Measurements from ENCODE around the gene ABCA10.

The ABCA10 gene

DNA sequence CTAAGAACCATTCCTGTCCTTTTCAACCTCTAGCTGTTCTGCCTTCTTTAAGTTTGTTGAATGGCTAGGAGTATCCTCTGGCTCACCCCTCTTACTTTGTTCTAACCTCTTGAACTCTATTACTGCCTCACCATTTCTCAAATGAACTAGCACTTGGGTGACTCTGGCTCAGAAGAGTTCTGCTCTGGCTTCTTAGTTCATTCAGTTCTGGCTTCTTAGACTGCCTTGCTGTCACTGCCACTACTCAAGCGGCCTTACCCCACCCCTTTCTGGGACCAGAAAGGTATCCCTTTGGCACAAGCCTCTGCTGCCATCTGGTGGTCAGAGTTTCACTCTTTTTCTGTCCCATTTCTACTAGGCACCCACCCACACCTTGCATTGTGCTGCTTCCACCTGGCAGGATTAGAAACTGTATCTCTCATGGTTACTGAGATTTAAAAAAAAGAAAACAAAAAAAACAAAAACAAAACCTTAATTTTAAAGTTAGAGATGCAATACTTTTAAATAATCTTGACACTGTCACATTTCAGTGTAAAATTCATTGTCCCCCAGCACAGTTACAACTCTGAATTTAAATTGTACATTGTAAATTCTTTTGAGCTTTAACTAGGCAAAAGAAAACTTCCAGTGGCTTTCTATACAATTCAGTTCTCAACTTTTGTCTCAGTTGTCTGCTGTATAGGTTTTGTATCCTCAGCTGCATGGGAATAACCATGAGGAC is 6.9 kb upstream of the ABCA10 start:
- H3K27me3 ChIP-seq: no peaks in the 10 kb centered on the region
- no peaks in the 10 kb centered on the region for H3K9me3 ChIP-seq
- peak; percentile 84 for DNase-seq
- H3K4me1 ChIP-seq: no peaks in the 10 kb centered on the region
- no peaks in the 10 kb centered on the region for H3K36me3 ChIP-seq
- TF ChIP-seq, protein P1, sequence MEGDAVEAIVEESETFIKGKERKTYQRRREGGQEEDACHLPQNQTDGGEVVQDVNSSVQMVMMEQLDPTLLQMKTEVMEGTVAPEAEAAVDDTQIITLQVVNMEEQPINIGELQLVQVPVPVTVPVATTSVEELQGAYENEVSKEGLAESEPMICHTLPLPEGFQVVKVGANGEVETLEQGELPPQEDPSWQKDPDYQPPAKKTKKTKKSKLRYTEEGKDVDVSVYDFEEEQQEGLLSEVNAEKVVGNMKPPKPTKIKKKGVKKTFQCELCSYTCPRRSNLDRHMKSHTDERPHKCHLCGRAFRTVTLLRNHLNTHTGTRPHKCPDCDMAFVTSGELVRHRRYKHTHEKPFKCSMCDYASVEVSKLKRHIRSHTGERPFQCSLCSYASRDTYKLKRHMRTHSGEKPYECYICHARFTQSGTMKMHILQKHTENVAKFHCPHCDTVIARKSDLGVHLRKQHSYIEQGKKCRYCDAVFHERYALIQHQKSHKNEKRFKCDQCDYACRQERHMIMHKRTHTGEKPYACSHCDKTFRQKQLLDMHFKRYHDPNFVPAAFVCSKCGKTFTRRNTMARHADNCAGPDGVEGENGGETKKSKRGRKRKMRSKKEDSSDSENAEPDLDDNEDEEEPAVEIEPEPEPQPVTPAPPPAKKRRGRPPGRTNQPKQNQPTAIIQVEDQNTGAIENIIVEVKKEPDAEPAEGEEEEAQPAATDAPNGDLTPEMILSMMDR (IDR thresholded peaks at IDR 0.05; ENCODE audit: low read depth, low read length): peak; percentile 88
- no peak overlapping the region for H3K4me3 ChIP-seq (ENCODE audit: low read depth, low read length)

DNA sequence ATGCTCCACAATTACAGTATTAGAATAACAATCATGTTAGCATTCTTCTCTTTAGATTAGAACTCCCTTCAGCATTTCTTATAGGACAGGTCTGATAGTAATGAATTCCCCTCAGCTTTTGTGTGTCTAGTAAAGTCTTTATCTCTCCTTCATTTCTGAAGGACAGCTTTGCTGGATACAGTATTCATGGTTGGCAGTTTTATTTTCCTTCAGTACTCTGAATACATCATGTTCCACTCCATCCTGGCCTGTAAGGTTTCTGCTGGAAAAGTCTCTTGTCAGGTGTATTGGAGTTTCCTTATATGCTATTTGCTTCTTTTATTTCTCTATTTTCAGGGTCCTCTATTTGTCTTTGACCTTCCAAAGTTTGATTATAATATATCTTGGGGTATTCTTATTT is 4.0 kb upstream of the ABCA10 start:
- H3K4me1 ChIP-seq: no peaks in the 10 kb centered on the region
- H3K9me3 ChIP-seq: no peaks in the 10 kb centered on the region
- DNase-seq: no peak
- no peak overlapping the region for H3K4me3 ChIP-seq (ENCODE audit: low read depth, low read length)
- H3K27me3 ChIP-seq: no peaks in the 10 kb centered on the region; the same call in 1 of the 2 replicates
- TF ChIP-seq, protein P1 (IDR thresholded peaks at IDR 0.05; ENCODE audit: low read depth, low read length): no peak
- no peaks in the 10 kb centered on the region for H3K36me3 ChIP-seq

DNA sequence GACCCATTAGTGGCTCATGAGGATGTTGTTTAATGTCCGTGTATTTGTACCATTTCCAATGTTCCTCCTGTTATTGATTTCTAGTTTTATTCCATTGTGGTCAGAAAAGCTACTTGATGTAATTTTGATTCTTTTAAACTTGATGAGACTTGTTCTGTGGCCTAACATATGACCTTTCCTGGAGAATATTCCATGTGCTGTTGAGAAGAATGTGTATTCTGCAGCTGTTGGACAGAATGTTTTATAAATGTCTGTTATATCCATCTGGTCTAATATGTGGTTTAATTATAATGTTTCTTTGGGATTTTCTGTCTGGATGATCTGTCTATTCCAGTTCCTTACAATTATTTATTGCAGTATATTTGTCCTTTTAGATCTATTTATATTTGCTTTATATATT is 2.9 kb upstream of the ABCA10 start:
- Histone ChIP-seq H3K27me3 (no peaks in the 10 kb centered on the region; the same call in 1 of the 2 replicates), H3K36me3 (no peaks in the 10 kb centered on the region), H3K4me1 (no peaks in the 10 kb centered on the region), H3K4me3 (ENCODE audit: low read depth, low read length) (no peak overlapping the region), H3K9me3 (no peaks in the 10 kb centered on the region)
- DNase-seq: no peak
- TF ChIP-seq, protein P1 (IDR thresholded peaks at IDR 0.05; ENCODE audit: low read depth, low read length): no peak

DNA sequence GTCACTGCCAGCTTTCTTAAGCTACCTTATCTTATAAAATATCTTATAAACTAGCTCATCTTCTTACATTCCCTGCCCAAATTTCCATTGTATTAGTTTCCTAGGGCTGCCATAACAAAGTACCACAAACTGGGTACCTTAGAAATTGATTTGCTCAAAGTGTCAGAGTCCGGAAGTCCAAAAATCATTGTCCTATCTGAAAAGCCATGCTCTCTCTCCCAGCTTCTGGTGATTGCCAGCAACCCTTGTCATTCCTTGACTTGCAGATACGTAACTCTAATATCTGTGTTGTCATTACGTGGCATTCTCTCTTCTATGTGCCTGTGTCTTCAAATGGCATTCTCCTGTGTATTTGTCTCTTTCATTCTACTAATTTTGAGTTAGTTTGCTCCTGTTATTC is 2.3 kb upstream of the ABCA10 start:
- Histone ChIP-seq H3K4me3 (ENCODE audit: low read depth, low read length) (no peak overlapping the region), H3K27me3 (peaks cover under 1% of the 10 kb centered on the region; the same call in 1 of the 2 replicates), H3K4me1 (no peaks in the 10 kb centered on the region), H3K9me3 (no peaks in the 10 kb centered on the region), H3K36me3 (no peaks in the 10 kb centered on the region)
- TF ChIP-seq, protein P1 (IDR thresholded peaks at IDR 0.05; ENCODE audit: low read depth, low read length): no peak
- no peak for DNase-seq

DNA sequence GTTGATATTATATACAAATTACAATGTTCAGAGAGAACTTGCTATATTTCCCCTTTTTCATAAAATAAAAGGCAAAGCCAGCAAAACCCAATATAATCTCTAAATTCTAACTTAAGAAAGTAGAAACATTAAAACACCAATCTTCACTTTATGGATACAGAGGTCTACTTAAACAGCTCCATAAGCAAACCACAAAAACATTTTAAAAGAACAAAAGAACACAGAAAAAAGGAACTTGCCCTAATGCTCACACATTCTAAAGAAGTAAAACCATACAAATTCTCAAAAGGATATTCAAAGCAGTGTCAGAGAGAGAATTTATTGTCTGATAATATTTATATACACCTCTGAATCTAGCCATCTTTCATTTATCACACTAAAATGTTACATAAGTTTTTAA is 606 bp downstream of the ABCA10 start:
- DNase-seq: no peak
- no peak overlapping the region for H3K4me3 ChIP-seq (ENCODE audit: low read depth, low read length)
- no peaks in the 10 kb centered on the region for H3K36me3 ChIP-seq
- H3K9me3 ChIP-seq: no peaks in the 10 kb centered on the region
- peaks cover 3% of the 10 kb centered on the region; the same call in 1 of the 2 replicates for H3K27me3 ChIP-seq
- TF ChIP-seq, protein P1 (IDR thresholded peaks at IDR 0.05; ENCODE audit: low read depth, low read length): no peak
- H3K4me1 ChIP-seq: no peaks in the 10 kb centered on the region

DNA sequence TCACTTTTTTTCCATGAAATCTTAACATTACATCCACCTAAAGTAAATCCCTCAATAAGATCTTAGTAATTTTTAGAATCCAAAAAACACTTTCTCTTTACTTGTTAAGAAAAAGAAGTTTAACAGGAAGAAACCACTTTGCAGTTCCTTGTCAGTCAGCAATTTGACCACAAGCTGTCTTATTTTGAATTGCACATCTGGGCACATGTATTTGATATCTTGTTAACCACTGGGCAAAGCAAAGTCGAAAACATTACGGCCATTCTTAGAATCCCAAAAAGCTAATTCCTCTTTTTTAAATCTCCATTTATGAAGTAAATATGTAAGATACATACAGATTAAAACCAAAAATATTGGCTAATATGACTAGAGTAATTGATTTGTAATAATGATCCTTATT is 1.1 kb downstream of the ABCA10 start:
- Histone ChIP-seq H3K4me3 (ENCODE audit: low read depth, low read length) (no peak overlapping the region), H3K27me3 (peaks cover 3% of the 10 kb centered on the region; the same call in 1 of the 2 replicates), H3K9me3 (no peaks in the 10 kb centered on the region), H3K36me3 (no peaks in the 10 kb centered on the region), H3K4me1 (no peaks in the 10 kb centered on the region)
- no peak for DNase-seq
- TF ChIP-seq, protein P1 (IDR thresholded peaks at IDR 0.05; ENCODE audit: low read depth, low read length): no peak

Measured in BE2C (cell line).